HG03025 (cell line): ENCODE results near the gene MCF2L2.

Experiments
- ATAC-seq: cut with Tn5 transposase; IDR thresholded peaks from one replicate; pipeline ENCODE4 v1.9.1; 2021; ENCODE audit warnings: mild to moderate bottlenecking, moderate library complexity; ENCODE audit not compliant: unreplicated experiment, low FRiP score

Gene MCF2L2

DNA sequence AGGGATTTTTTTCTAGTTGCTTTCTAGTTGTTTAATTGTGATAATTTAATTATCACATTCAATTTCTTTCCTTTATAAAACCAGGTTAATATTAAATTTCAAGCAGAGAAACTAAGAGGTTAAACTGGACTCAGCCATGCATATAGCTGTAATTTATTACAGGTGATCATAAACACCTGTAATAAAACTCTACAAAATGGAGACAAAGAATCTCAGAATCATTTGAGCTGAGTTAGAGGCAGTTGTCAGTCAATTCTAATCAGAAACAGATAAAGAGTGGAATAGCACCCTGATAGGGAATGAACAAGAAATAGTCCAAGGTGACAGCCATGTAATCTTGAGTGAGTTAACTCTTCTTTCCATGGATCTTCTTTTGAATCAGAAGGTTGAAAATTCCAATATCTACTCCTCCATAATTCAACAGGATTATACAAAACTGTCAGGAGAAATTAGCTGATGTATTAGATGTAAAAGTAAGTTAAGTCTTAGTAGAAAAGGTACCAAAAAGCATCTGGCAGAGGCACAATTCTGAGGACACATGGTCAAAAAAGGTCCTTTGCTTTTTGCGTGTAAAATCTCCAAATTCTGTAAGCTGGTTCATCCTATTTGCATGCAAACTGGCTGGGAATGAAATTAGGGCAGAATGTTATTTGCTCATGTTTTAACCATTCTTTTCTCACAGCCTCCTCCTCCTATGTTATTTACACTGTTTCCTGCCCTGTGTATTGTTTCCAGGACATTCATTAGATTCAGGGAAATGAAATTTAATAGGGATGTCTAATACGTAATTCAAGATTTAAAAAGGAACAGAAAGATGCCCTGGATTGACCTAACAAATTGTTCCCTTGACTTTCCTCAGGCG lies 214.8 kb downstream of the MCF2L2 start:
- no peak for ATAC-seq

DNA sequence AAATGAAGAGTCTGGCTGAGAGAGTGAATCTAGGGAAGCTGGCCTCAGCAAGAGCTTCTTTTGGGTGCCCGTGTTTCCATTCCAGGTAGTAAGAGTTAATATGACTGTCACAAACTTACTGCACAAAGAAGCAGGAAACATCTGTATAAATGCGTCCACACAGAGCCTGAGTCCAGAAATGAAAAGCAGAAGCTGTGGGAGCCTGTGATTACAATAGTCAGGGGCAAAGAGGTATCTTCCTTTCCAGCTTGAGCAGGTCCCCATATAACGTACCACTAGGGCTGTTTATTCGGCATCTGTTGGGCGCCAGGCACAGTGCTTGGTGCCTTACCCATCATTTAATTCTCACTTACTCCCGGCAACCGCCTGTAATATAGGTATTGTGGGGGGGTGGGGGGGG lies 215.9 kb downstream of the MCF2L2 start:
- ATAC-seq, result no peak

DNA sequence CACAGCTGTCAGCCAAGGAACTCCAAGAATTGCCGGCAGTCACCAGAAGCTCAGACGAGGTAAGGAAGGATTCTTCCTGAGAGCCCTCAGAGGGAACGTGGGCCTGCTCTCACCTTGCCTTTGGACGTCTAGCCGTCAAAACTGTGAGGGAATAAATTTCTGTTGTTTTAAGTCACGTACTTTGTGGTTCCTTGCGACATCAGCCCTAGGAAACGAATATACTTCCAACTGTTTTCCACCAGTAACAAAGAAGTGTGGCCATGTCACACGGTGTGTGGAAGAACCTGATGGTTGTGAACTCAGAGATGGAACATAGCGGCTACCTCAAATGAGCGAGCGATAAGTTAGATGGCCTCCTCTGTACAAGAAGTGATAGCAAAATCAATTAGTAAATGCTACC lies 216.3 kb downstream of the MCF2L2 start:
- ATAC-seq, result no peak

DNA sequence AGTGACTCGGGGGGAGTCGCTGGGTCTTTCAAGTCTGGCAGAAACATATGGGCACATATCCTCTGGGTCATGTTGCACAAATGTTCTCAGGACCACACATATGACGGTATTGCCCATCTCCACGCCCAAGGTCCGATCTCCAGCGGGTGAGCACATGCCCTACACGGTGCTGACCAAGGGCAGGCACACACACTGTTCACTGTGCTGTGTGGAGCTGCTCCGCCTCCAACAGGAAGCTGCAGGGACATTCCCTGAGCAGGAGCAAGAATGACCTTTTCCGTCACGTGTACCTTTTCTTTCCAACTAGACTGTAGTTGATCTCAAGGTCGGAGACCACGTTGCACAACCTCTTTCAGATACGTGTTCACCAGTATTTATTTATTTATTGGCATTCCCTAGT lies 217.1 kb downstream of the MCF2L2 start:
- ATAC-seq, result no peak

DNA sequence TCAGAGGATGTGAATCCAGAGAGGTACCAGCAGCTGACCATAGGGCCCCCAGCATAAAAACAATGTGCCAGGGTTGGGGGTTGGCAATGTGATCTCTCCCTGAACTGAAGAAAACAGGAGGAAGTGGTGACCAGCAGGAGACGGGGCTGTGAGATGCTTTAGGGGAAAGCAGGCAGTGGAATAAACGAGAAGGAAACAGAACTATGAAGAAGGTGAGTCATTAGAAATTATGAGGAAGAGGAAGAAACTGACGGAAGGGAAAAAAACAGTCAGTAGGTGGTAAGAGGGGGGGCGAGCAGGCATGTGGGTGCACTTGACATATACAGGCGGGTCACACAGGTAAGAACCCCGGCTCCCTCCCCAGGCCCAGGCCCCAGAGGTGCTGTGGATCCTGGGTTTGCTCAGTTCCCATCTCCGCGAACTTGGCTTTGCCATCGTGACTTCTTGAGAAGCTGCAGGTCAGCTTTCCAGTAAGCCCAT lies 217.5 kb downstream of the MCF2L2 start:
- ATAC-seq, result no peak

DNA sequence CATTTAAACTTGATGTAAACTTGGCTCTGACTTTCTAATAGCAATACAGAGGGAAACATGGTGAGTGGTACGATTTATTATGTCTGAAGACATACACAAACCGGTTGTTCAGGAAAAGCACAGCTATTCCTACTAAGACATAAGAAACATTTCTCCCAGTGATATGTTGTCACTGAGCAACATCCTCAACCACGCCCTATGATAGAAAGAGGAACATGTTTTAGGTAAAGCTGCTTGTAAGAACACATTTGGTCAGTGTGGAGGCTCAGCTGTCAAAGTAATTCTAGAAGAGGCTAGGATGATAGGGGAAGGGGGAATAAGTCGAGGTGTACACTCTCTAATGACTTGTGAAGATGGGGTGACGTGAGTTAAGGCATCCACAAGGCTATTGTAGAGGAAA lies 218.1 kb downstream of the MCF2L2 start:
- ATAC-seq, result no peak

DNA sequence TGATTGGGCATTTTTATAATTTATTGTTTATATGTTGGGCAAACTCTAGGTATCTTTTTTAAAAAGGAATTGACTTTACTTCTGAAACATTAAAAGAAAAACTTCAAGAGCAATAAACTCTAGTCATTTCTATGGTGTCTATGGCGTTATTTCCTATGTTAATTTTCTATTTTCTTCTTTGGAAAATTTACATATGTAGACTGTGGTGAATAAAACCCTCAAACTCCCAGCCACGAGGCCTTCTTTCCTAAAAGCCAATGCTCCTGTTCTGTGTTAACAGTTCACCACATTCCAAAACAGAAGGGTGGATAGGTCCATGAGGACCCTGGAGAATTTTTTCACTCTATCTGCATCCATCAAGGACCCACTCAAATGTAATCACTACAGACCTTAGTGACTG lies 219.6 kb downstream of the MCF2L2 start:
- no peak for ATAC-seq

DNA sequence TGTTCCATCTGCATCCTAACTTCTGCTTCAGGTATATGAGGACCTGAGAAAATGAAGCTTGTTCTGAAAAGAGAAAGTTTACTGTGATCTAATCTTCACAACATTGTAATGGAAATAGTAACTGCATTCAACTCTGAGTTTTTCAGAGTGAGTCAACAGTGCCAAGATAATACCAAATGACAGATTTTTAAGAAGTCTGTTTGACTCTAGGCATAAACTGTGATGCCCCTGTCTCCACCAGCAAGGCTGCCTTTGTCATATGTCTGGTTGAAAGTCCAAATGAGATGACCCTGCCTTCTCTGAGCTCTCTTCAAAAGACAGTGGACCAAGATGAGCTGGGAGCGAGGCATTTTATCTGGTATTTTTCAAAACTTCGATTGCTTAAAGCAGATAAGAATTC lies 220.2 kb downstream of the MCF2L2 start:
- ATAC-seq, result no peak

DNA sequence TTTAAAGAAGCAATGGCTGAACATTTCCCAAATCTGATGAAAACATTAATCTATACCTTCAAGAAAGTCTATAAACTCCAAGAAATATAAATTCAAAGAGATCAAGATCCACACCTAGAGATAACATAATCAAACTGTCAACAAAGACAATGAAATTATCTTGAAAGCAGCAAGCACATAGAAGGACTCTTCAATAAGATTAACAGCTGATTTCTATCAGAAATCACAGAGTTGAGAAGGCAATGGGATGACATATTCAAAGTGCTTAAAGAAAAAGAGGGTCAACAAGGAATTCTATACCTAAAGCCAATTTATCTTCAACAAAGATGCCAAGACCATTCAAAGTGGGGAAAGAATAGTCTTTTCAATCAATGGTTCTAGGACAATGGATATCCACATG lies 224.7 kb downstream of the MCF2L2 start:
- no peak for ATAC-seq

DNA sequence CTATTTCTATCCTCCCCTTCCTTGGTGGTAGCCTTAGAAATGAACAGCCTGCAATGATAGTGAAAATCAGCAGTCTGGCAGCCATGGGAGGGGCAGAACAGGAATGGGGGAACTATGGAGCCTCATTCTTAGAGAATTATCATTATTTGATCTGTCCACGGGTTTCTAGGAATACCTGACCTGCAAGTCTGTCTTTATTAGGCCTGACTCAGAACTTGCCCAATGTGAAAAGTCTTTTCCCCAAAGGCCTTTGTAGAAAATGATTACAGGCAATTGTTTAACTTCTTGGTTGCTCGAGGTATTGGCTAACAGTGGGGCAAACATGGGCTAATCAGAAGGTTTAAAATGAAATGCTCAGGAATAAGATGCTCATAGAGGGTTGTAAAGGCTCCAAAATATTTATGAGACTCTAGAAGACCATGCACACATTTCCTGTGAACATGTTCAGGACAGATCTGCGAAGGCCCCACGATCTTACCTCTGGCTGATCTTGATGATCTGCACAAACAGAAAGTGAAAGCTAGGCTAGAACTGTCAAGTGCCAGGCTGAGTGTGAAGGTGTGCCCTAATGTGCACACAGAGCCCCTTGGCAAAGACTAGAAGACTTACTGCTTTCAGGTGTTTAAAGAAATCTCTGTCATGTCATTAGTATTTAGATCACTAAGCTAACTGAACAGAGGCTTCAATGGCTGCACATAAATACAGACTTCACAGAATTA lies 226.3 kb downstream of the MCF2L2 start:
- no peak for ATAC-seq

DNA sequence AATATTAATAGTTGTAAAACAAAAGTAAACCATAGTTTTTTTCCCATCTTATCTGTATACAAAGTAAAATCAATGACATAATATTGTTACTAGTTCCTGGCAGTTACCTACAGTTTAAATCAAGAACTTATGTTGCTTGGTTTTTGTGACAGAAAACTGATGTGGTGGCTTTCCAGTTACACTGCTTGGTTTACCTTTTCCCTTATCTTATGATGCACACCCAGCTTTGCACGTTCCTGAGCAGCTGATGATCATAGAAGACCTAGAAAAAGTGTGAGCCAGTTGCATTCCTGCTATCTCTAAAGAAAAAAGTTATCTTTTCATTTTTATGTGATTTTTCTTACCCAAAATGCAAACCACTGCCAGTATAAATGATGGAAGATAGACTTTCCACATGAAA lies 229.5 kb downstream of the MCF2L2 start:
- ATAC-seq, result no peak

DNA sequence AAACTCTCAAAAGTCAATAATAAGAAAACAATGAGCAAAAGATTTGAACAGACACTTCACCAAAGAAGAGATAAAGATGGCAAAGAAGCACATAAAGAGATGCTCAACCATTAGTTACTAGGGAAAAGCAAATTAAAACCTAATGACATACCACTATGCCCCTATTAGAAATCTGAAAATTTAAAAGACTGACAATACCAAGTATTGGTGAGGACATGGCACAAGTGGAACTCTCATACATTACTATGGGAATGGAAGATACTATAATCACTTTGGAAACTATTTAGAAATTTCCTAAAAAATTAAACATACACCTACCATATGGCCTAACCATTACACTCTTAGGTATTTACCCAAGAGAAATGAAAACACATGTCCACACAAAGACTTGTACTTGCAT lies 230.7 kb downstream of the MCF2L2 start:
- no peak for ATAC-seq

DNA sequence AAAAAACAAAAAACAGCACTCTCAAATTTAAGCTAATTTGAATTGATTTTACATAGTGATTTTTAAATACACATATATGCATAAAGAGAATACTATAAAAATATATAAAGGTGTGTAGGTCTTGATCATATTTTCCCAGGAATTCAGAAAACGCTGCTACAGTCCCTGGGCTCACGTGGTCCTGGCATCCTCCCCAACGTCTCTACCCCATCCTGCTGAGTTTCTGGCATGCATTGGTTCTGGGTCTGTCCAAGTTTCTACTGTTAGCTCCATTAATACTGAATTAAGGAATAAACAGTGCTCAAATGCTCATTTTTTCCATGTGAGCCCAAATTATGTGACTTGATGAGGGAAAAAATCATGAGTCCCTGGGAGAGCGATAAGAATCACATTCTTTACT lies 233.2 kb downstream of the MCF2L2 start:
- no peak for ATAC-seq

DNA sequence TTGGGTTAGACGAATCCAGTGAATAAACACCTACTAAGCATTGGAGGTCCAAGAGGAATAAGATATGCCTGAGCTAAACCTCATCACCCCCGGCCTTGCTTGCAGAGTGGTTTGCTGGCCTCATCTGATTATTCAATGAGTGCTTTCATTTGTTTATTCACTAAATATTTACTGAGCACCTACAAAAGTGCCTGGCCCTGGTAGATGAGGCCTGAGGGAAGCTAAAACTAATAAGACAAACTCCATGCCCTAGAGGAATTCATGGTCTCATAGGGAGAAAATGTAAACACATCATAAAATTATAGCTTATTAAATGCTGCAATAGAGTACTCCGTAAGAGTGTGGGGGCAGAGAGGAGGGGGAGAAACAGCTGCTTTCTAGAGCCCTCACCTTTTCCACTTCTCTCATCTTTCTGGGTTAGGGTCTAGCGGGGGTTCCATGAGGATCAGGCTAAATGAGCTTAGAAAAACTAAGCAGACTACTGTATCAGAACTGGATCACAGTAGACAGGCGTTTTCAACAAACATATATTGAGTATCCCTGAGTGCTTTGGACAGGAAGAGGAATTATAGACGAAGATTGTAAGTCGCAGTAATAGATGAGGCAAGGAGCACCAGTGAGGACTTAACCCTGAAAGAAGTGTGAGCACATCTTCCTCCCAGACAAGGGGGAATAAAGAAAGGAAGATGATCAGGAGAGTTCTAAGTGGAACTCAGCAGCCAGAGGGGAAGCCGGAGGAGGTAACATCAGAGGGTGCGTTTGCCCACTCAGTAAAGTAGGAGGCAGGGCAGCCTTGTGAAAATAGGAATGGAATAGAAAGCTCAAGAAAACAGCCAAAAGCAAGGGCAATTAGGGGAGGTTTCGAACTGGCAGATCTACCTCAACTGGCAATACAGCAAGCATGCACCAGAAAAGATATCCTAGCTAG lies 234.4 kb downstream of the MCF2L2 start:
- no peak for ATAC-seq

DNA sequence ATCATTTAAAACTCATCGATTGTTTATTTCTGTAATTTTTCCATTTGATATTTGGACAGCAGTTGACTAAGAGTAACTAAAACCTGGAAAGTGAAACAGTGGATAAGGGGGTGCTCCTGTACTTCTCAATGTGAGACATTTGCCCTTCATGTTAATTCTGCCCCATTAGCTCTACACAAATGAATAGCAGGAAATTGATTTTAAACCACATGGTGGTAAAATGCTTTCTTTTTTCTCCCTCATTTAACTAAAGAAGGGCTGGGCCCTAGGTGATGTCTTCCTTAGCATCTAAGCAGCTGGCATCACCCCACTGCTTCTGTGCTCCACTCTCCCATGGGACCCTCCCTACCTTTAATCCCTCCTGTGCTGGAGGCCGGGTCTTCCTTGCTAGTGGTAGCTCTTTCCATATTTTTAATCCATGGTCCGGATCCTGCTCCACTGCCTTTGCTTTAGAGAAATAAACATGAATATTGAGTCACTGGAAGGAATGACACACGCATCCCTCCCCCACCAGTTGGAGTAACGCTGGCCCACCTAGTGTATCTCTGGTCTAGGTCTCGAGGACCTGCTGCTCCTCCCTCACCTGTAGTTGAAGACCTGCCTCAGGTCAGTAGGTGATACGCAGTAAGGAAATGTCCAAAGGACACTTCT lies 235.6 kb downstream of the MCF2L2 start:
- no peak for ATAC-seq

DNA sequence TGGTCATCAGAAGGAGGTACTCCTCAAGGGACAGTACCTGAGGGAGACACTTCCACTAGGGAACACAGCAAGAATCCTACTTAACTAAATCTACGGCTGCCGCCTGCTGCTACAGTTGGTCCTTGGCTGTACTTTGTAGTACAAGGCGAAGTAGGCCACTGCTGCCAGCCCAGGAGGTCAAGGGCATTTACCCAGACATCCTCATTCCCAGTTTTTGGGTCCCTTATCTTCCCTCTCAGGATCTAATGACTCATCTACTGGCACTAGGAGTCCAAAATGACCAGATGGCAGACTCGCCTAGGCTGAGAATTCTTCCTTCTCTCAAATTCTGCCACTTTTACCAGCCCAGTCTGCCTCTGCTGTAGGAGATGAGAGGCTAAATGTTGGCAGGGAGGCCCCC lies 238.8 kb downstream of the MCF2L2 start:
- no peak for ATAC-seq

DNA sequence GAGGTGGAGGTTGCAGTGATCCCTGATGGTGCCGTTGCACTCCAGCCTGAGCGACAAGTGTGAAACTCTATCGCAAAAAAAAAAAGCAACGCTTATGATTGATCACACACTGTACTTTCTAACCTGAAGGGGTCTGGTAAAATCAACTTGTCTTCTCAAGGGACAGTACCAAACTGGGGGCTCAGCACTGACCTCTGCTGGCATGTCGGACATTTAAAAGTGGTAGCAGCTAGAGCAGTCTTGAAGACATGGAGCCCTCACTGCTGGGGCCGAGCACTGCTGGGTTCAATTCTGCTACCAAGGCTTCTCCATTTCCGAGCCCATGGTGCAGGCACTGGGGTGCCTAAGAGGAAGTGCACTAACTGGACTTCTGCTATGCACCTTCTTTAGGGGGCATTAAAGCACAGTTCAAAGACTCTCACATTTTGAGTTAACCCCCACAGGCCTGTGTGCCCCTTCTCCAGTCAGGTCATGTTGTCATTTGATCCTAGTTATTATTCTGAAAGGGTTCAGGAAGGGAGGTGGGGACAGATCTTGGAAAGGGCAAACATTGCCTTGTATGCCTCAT lies 239.4 kb downstream of the MCF2L2 start:
- no peak for ATAC-seq

DNA sequence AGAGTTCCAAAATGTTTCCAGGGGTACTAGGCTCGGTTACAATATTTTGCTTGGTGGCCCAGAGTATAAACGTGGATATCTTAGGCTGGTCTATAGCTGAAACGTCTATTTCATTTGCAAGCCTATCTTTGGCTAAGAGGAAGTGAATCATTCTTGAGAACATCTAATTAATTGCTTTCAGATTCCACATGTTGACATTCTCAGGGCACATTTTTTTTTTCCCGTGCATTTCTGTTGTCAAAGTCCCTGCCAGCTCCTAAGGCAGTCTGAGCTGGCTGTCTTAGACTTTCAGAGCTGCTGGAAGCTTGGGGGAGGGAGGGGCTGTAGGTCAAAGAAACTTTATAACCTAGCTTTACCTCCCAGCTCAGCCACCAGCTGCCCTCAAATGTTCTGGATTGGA lies 242.7 kb downstream of the MCF2L2 start:
- ATAC-seq, result no peak

DNA sequence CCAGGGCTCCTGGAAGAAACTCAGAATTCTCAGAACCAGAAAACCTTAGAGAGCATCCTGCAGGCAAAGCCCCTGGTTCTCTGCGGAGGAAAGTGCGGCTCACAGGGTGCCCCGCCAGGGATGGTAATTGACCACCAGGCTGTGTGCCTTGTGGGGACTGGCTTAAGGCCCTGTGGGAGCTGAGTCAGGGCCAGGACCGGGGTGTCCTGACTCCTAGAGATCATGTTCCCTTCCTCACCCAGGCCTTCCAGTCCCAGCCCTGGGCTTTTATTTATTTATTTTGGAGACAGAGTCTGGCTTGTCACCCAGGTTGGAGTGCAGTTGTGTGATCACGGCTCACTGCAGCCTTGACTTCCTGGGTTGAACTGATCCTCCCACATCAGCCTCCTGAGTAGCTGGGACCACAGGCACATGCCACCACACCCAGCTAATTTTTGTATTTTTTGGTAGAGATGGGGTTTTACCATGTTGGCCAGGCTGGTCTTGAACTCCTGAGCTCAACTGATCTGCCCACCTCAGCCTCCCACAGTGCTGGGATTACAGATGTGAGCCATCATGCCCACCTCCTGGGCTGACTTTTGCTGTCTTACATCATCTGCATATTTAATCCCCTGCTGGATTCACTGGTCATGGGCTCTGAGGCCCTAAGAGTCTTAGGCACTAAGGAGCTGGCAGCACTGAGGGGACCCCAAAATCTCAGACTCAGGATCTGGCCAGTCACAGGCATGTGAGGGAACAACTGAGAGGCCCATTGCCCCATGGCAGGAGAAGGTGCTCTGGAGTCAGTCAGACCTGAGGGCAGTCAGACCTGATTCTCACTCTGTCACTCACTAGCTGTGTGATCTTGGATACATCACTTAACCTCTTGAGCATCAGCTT lies 245.4 kb downstream of the MCF2L2 start:
- no peak for ATAC-seq
